ENCODE data around the gene ST3GAL3.
"Not testable (repeated sequence)": the region's sequence is repeated elsewhere in the genome, so short reads cannot be mapped to it uniquely, and the experiment has no call there.

The ST3GAL3 gene

GRCh38 chr1:43754892-43755291 lies 47.6 kb downstream of the ST3GAL3 start:
- no peak for DNase-seq (ENCODE audit: low read depth in 2 of 2, low spot score in 1 of 2)

GRCh38 chr1:43757343-43758053 lies 50.2 kb downstream of the ST3GAL3 start:
- DNase-seq (ENCODE audit: low read depth in 2 of 2, low spot score in 1 of 2), result no peak

GRCh38 chr1:43760745-43761317 lies 53.5 kb downstream of the ST3GAL3 start:
- DNase-seq (ENCODE audit: low read depth in 2 of 2, low spot score in 1 of 2), result no peak

- DNase-seq (ENCODE audit: low read depth in 2 of 2, low spot score in 1 of 2), result peak in 1 of 2 donors; percentile 0
These were observed 56.2 kb downstream of the ST3GAL3 start for GRCh38 chr1:43763497-43763973.

- no peak for DNase-seq (ENCODE audit: low read depth in 2 of 2, low spot score in 1 of 2)
These were observed 57.2 kb downstream of the ST3GAL3 start for GRCh38 chr1:43764581-43764980.

- DNase-seq (ENCODE audit: low read depth in 2 of 2, low spot score in 1 of 2), result no peak
These were observed 58.9 kb downstream of the ST3GAL3 start for GRCh38 chr1:43766086-43766784.

- no peak for DNase-seq (ENCODE audit: low read depth in 2 of 2, low spot score in 1 of 2)
These were observed 59.6 kb downstream of the ST3GAL3 start for GRCh38 chr1:43766818-43767525.

- DNase-seq (ENCODE audit: low read depth in 2 of 2, low spot score in 1 of 2), result no peak
These were observed 60.8 kb downstream of the ST3GAL3 start for GRCh38 chr1:43768168-43768567.

GRCh38 chr1:43769350-43769908 lies 62.1 kb downstream of the ST3GAL3 start:
- DNase-seq (ENCODE audit: low read depth in 2 of 2, low spot score in 1 of 2), result no peak

GRCh38 chr1:43770111-43770510 lies 62.8 kb downstream of the ST3GAL3 start:
- DNase-seq (ENCODE audit: low read depth in 2 of 2, low spot score in 1 of 2), result no peak

- DNase-seq (ENCODE audit: low read depth in 2 of 2, low spot score in 1 of 2), result no peak
These were observed 65.6 kb downstream of the ST3GAL3 start for GRCh38 chr1:43772978-43773377.

- DNase-seq (ENCODE audit: low read depth in 2 of 2, low spot score in 1 of 2), result no peak
These were observed 66.5 kb downstream of the ST3GAL3 start for GRCh38 chr1:43773821-43774220.

GRCh38 chr1:43774359-43774758 lies 67.0 kb downstream of the ST3GAL3 start:
- no peak for DNase-seq (ENCODE audit: low read depth in 2 of 2, low spot score in 1 of 2)

- DNase-seq (ENCODE audit: low read depth in 2 of 2, low spot score in 1 of 2), result no peak
These were observed 68.9 kb downstream of the ST3GAL3 start for GRCh38 chr1:43776043-43776761.

GRCh38 chr1:43777916-43778315 lies 70.6 kb downstream of the ST3GAL3 start:
- DNase-seq (ENCODE audit: low read depth in 2 of 2, low spot score in 1 of 2), result not testable (repeated sequence)

GRCh38 chr1:43779266-43779665 lies 71.9 kb downstream of the ST3GAL3 start:
- DNase-seq (ENCODE audit: low read depth in 2 of 2, low spot score in 1 of 2), result no peak

- no peak for DNase-seq (ENCODE audit: low read depth in 2 of 2, low spot score in 1 of 2)
These were observed 72.6 kb downstream of the ST3GAL3 start for GRCh38 chr1:43779805-43780403.

- DNase-seq (ENCODE audit: low read depth in 2 of 2, low spot score in 1 of 2), result no peak
These were observed 74.2 kb downstream of the ST3GAL3 start for GRCh38 chr1:43781574-43781973.

- DNase-seq (ENCODE audit: low read depth in 2 of 2, low spot score in 1 of 2), result no peak
These were observed 75.8 kb downstream of the ST3GAL3 start for GRCh38 chr1:43783096-43783670.

- DNase-seq (ENCODE audit: low read depth in 2 of 2, low spot score in 1 of 2), result no peak
These were observed 76.4 kb downstream of the ST3GAL3 start for GRCh38 chr1:43783671-43784205.

Data from stimulated activated CD8-positive, alpha-beta memory T cell treated with anti-CD3 and anti-CD28 coated beads, Interleukin-4, amount 100 ng/mL, for 1 hour (primary cell).